ENCODE data around the gene ACE. TPM values are rescaled to one million over a fixed set of nuclear protein-coding genes. Genes with fewer than 3 reads are reported as not detected.
"Not testable (repeated sequence)": the region's sequence is repeated elsewhere in the genome, so short reads cannot be mapped to it uniquely, and the experiment has no call there.

The ACE gene
- total RNA-seq, 4 donors from 2014 or later = 3.0 to 10.2 (median 7.2) TPM

GRCh38 chr17:63455417-63455816 is 21.4 kb upstream of the ACE start:
- intact Hi-C loops (cut with DNase I; ENCODE audit: low total_unique reads) = no loop called here
- no peak overlapping the region for H3K4me3 ChIP-seq (ENCODE audit: low read depth, poor library complexity, severe bottlenecking)
- TF ChIP-seq POLR2A (IDR thresholded peaks at IDR 0.05) = no peak
- TF ChIP-seq CTCF (IDR thresholded peaks at IDR 0.05) = no peak
- no peak for DNase-seq (ENCODE audit: low spot score in 2 of 2)
- WGBS, 2 donors = 64 to 67% methylated on average over 4 of the region's 4 CpGs

DNA sequence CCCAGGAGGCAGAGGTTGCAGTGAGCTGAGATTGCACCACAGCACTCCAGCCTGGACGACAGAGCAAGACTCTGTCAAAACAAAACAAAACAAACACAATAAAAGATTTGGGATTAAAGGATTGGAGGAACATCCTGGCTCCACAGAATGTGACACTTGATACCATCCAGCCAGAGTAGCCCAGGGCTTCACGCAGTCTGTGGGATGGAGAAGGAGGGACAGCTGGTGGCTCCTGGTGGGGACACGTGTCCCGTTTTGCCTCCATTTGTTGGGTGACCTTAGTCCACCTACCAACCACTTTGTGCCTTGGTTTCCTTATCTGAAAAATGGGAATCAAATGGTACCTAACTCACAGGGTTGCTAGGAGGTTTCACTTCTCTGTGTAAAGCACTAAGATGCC is 18.4 kb upstream of the ACE start:
- WGBS, 2 donors = 87 to 91% methylated on average over 4 of the region's 4 CpGs
- TF ChIP-seq POLR2A (IDR thresholded peaks at IDR 0.05) (no peak), CTCF (IDR thresholded peaks at IDR 0.05) (no peak)
- no peak for DNase-seq (ENCODE audit: low spot score in 2 of 2)
- intact Hi-C loops (cut with DNase I; ENCODE audit: low total_unique reads) = no loop called here
- no peak overlapping the region for H3K4me3 ChIP-seq (ENCODE audit: low read depth, poor library complexity, severe bottlenecking)

DNA sequence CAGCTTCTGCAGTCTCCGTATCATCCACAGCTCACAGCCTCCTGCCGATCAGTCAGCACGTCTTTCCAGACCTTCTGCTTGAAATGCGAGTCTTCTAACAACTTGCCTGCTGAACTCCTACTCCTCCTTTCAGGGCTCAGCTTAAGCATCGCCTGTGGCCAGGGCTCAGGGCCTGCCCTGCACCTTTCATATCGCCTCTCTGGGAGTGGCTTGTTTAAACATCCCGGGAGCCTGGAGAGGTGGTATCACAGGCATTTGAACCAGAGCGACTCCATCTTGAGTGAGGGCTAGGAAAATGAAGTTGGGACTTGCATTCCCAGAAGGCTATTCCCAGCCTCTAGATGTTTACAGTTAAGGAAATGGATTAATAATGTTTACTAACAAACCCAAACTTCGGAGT is 16.8 kb upstream of the ACE start:
- no peak overlapping the region for H3K4me3 ChIP-seq (ENCODE audit: low read depth, poor library complexity, severe bottlenecking)
- WGBS, 2 donors = 80% methylated on average over 9 of the region's 9 CpGs
- DNase-seq (ENCODE audit: low spot score in 2 of 2) = no peak
- intact Hi-C loops (cut with DNase I; ENCODE audit: low total_unique reads) = no loop called here
- no peak for TF ChIP-seq POLR2A (IDR thresholded peaks at IDR 0.05)
- no peak for TF ChIP-seq CTCF (IDR thresholded peaks at IDR 0.05)

GRCh38 chr17:63463771-63464170 is 13.1 kb upstream of the ACE start:
- intact Hi-C loops (cut with DNase I; ENCODE audit: low total_unique reads) = no loop called here
- 55 to 65% methylated on average over 3 of the region's 3 CpGs for WGBS, 2 donors
- TF ChIP-seq CTCF (IDR thresholded peaks at IDR 0.05) (no peak), POLR2A (IDR thresholded peaks at IDR 0.05) (no peak)
- no peak overlapping the region for H3K4me3 ChIP-seq (ENCODE audit: low read depth, poor library complexity, severe bottlenecking)
- DNase-seq (ENCODE audit: low spot score in 2 of 2) = no peak

GRCh38 chr17:63464691-63465236 is 12.1 kb upstream of the ACE start:
- intact Hi-C loops (cut with DNase I; ENCODE audit: low total_unique reads) = no loop called here
- TF ChIP-seq CTCF (IDR thresholded peaks at IDR 0.05) (no peak), POLR2A (IDR thresholded peaks at IDR 0.05) (no peak)
- 78 to 83% methylated on average over 4 of the region's 4 CpGs for WGBS, 2 donors
- no peak for DNase-seq (ENCODE audit: low spot score in 2 of 2)
- H3K4me3 ChIP-seq (ENCODE audit: low read depth, poor library complexity, severe bottlenecking) = no peak overlapping the region

- intact Hi-C loops (cut with DNase I; ENCODE audit: low total_unique reads); H3K4me3 ChIP-seq (ENCODE audit: low read depth, poor library complexity, severe bottlenecking); DNase-seq (ENCODE audit: low spot score in 2 of 2): not testable (repeated sequence)
- 90 to 91% methylated on average over 6 of the region's 6 CpGs for WGBS, 2 donors
Observed at GRCh38 chr17:63468099-63468498, 8.8 kb upstream of the ACE start.

Data from lower leg skin (tissue), 4 donors.